ENCODE measurements around the gene MAP3K3.
"Not testable (repeated sequence)": the region's sequence is repeated elsewhere in the genome, so short reads cannot be mapped to it uniquely, and the experiment has no call there.

MAP3K3 gene

GRCh38 chr17:63700528-63701455 lies 78.6 kb downstream of the MAP3K3 start:
- Histone ChIP-seq H3K4me3 (peak overlapping the region; percentile 37 to 68 (median 65)), H3K27ac (peak overlapping the region; percentile 40 to 99 (median 89))

GRCh38 chr17:63701456-63701820 lies 79.2 kb downstream of the MAP3K3 start:
- Histone ChIP-seq H3K27ac (peak overlapping the region in 20 of 21 experiments; percentile 31 to 99 (median 89)), H3K4me3 (peak overlapping the region; percentile 37 to 68 (median 65))

- H3K27ac ChIP-seq: peak overlapping the region in 16 of 21 experiments; percentile 9 to 99 (median 91)
- H3K4me3 ChIP-seq: peak overlapping the region in 6 of 7 experiments; percentile 4 to 68 (median 66)
These were observed 79.9 kb downstream of the MAP3K3 start for GRCh38 chr17:63701868-63702720.

GRCh38 chr17:63702721-63703015 lies 80.5 kb downstream of the MAP3K3 start:
- Histone ChIP-seq H3K27ac (peak overlapping the region in 12 of 21 experiments; percentile 46 to 99 (median 92)), H3K4me3 (peak overlapping the region in 1 of 7 experiments; percentile 66)

GRCh38 chr17:63703029-63703428 lies 80.8 kb downstream of the MAP3K3 start:
- Histone ChIP-seq H3K27ac (peak overlapping the region in 11 of 21 experiments; percentile 62 to 99 (median 92)), H3K4me3 (peak overlapping the region in 1 of 7 experiments; percentile 66)

- no peak overlapping the region for H3K4me3 ChIP-seq
- peak overlapping the region in 3 of 21 experiments; percentile 95 to 99 (median 96) for H3K27ac ChIP-seq
These were observed 81.5 kb downstream of the MAP3K3 start for GRCh38 chr17:63703556-63704258.

GRCh38 chr17:63704259-63704576 lies 82.0 kb downstream of the MAP3K3 start:
- Histone ChIP-seq H3K27ac (peak overlapping the region in 2 of 21 experiments; percentile 5 to 96), H3K4me3 (no peak overlapping the region)

- peak overlapping the region in 1 of 21 experiments; percentile 70 for H3K27ac ChIP-seq
- H3K4me3 ChIP-seq: no peak overlapping the region
These were observed 82.6 kb downstream of the MAP3K3 start for GRCh38 chr17:63704836-63705235.

GRCh38 chr17:63705657-63706056 lies 83.4 kb downstream of the MAP3K3 start:
- H3K27ac ChIP-seq: peak overlapping the region in 6 of 21 experiments; percentile 28 to 80 (median 54)
- H3K4me3 ChIP-seq: no peak overlapping the region

- no peak overlapping the region for H3K4me3 ChIP-seq
- H3K27ac ChIP-seq: peak overlapping the region in 9 of 21 experiments; percentile 1 to 80 (median 45)
These were observed 84.3 kb downstream of the MAP3K3 start for GRCh38 chr17:63706336-63707082.

- Histone ChIP-seq H3K4me3 (no peak overlapping the region), H3K27ac (peak overlapping the region in 8 of 21 experiments; percentile 0 to 80 (median 22))
These were observed 84.9 kb downstream of the MAP3K3 start for GRCh38 chr17:63707151-63707550.

- H3K4me3 ChIP-seq: no peak overlapping the region
These were observed 86.9 kb downstream of the MAP3K3 start for GRCh38 chr17:63709110-63709509.

GRCh38 chr17:63714550-63715277 lies 92.5 kb downstream of the MAP3K3 start:
- Histone ChIP-seq H3K27ac (no peak overlapping the region), H3K4me3 (no peak overlapping the region)

More at GRCh38 chr17:63709110-63709509, 86.9 kb downstream of the MAP3K3 start:
- no peak overlapping the region for H3K27ac ChIP-seq

GRCh38 chr17:63716426-63716825 lies 94.2 kb downstream of the MAP3K3 start:
- peak overlapping the region in 1 of 21 experiments; percentile 25 for H3K27ac ChIP-seq
- H3K4me3 ChIP-seq: no peak overlapping the region

- Histone ChIP-seq H3K4me3 (no peak overlapping the region), H3K27ac (peak overlapping the region in 1 of 21 experiments; percentile 46)
These were observed 96.8 kb downstream of the MAP3K3 start for GRCh38 chr17:63718988-63719387.

- H3K27ac ChIP-seq, H3K4me3 ChIP-seq: not testable (repeated sequence)
These were observed 98.0 kb downstream of the MAP3K3 start for GRCh38 chr17:63720194-63720593.

- H3K27ac ChIP-seq: no peak overlapping the region
- H3K4me3 ChIP-seq: no peak overlapping the region
These were observed 100.2 kb downstream of the MAP3K3 start for GRCh38 chr17:63722403-63722802.

- H3K4me3 ChIP-seq: no peak overlapping the region
These were observed 113.5 kb downstream of the MAP3K3 start for GRCh38 chr17:63735691-63736090.

More at GRCh38 chr17:63735691-63736090, 113.5 kb downstream of the MAP3K3 start:
- H3K27ac ChIP-seq: no peak overlapping the region
